Measurements from ENCODE around the gene ANAPC13.

ANAPC13 gene

DNA sequence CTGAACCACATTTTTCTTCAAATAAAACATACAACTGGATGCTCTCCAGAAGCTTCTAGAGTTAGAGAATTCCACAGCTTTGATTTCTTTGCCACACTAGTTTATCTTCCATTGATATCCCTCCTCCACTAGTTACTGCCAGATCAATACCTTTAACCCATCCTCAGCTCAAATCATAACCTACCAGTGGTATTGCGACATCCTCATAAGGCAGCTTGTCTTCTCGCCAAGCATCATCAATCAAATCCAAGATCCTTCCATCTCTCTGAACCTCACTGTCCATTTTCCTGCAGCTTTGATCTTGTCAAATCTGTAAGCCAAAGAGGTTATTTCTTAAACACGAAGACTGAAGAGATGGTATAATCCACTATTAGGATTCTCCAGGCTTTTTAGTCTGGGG is 3.2 kb downstream of the ANAPC13 start:
- DNase-seq = no peak

DNA sequence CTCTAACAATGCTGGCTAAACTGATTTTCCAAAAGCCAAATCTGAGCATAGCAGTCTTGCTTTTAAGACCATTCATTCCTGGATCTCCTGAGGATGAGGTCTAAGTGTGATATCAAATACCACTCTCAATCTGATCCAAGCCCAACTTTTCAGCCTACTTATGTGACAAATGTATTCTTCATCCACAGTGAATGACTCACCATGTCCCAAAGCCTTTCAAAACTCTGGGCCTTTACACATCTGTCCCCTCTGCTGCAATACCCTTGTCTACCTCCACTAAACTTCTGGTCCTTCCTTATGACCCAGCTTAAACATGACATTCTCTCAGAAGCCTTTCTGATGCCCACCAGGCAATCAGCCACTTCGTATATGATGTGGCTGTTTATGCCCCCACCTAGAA is 4.6 kb downstream of the ANAPC13 start:
- no peak for DNase-seq

DNA sequence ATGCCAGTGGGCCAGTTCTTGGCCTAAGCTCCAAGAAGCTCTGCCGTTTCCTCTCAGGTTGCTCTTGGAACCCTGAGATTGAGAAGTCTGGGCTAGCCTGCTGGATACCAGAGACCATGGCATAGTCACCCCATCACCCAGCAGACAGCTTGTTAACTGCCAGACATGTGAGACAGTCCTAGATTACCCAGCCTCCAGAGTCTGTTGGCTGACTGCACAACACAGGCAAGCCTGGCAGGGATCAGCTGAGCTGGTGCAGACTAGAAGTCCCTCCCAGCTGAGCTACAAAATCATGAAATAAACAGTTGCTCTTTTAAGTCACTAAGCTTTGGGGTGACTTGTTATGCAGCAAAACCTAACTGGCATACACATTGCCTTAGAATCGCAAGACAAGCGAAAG is 5.2 kb downstream of the ANAPC13 start:
- no peak for DNase-seq

DNA sequence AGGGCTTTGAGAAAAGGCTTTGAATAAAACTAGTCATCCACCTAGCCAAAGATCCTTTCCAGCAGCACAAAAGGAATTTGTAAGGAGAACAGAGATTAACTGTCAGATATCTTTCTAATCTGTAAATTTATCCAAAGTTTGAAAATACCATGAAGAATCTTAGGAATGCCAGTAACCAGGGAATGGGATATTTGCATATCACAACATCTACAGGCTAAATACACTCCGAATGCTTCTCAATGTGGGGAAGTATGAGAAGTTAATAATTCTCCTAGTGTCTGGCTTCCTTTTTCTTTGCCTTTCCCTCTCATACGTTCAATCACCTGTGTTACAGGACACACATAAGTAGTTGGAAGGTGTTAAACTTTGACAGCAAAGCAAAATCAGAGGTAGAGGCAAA is 7.8 kb downstream of the ANAPC13 start:
- DNase-seq = no peak

DNA sequence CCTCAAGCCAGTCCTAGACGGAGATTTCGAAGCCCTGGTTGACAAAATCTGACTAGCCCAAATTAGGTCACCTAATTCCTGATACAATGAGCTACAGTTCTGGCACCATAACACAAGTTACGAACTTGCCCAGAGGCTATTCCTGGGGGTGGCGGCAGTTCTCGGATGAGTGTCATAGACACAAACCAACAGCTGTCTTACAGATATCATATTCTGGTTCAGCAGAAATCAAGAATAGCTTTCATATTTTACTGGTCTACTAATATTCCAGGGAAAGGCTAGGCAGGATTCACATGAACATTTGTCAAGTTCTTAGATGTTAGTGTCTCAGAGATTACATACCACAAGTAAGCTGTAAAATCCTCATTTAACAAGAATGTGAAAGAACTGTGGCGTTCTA is 8.8 kb downstream of the ANAPC13 start:
- no peak for DNase-seq

DNA sequence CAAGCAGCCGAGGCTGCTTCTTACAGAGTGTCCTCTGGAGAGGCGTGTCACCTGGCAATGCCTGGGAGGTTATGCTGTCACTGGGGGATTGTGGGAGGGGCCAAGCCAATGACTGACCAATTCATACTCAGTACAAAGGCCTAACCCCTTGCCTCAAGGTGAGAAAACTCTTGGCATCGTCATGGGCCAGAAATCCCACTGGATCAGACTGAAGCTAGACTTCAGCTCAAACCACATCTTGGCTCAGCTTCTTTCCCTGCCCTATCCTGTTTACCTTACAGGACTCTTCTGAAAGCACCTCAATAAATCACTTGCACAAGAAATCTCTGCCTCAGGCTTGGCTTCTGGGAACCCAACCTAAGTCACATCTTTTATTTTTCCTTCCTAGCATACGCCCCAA is 9.5 kb downstream of the ANAPC13 start:
- no peak for DNase-seq

DNA sequence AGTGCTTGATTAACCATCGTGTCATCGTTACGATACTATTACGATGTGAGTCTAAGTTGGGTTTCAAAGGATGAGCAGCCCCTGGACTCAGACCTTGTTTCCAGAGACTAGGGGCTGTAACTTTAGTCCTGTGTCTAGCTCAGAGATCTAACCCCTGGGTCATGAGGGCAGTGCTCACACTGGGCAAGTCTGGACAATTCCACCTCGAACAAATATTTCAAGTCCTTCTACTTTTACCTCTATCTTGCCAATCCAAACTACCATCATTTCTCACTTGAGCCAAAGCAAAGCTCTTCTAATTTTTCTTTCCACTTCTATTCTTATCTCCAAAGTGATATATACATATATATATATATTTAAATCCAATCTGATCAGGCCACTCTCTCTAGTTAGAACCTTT is 10.8 kb downstream of the ANAPC13 start:
- no peak for DNase-seq

DNA sequence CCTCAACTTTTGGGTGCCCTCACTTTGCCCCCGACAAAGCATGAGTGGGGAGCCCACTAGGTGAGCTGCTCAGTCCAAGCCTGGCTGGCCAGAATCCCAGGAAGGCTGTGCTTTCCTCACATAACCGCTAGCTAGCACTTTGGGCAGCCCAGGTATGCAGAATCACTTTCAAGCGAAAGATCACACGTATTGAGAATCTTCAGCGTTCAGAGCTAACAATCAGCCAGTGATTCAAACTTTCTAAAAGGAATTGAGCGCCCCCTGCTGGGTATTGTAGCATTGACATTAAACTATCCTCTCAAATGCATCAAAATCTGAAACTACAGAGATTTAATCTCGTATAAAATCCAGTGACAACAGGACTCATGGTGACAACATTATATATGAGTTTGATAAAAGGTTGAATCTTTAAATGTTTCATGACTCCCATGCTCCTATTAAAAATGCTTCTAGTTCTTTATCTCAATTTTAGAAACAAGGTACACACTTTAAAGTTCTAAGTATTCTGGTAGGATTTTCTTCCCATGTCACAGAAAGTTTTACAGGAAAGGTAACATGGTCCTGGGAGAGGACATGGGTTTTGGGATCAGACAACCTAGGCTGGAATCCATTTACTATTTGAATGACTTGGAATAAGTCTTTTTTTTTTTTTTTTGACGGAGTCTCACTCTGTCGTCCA is 11.8 kb downstream of the ANAPC13 start:
- DNase-seq = peak; percentile 54 to 67

DNA sequence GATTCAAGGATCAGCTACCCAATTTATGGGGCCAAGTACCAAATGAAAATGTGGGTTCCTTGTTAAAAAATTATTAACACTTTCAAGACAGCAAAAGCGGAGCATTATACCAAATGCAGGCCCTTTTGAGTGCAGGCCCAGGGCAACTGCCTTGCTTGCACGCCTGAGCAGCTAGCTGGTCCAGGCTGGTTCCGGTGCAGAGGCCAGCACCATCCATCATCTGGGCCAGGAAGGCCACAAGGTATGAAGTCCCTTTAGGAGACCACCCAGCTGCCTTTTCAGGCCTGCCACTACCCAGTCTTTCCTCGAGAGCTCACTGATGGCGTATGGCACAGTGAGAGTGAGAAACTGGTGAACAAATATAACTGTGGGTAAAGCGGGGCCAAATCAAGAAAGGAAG is 13.0 kb downstream of the ANAPC13 start:
- no peak for DNase-seq

DNA sequence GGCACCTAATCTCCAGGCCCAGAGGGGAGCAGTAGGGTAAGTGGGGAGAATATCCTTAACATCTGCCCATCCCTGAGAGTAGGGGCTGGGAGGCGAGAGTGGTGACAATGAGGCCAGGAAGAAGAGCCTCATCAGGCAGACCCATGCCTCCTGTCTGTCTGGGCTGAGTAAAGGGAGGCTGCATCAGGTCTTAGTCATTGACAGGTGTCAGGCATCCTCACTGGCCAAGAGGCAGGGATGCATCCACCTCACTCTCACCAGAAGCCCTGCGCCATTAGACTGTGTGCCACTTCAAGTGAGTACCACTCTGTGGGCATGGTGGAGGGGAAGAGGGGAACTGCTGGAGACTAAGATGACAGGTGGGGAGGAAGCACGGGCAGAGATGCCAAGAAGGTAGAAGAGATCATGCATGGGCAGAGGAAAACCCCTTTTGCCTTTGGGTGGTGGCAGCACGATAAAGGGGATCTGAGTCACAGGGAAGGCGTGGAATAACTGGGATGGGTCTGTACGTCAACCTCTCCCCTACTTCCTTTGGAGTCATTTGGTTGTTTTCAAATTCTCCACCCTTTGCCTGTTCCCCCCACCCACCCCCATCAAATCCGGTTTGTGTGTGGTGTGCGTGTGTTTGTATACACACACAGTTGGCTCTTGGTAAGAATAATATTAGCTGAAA is 14.1 kb downstream of the ANAPC13 start:
- DNase-seq = no peak

DNA sequence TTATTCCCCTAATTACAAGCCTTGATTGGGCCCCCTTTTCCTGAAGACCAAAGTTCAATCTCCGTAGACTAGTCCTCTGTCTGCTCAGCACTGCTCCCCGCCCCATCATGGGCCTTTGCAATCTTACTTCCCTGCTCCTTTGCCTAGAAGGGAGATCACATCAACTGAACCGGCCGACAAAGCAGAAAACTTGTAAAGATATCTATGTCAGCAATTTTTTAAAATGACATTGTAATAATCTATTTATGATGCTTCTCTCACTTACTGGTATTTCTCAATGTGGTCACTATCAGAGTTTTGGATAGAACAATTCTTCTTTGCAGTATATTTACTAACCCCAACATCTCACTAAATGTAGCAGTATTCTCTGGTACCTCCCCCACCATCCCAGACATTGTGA is 17.3 kb downstream of the ANAPC13 start:
- DNase-seq = no peak

DNA sequence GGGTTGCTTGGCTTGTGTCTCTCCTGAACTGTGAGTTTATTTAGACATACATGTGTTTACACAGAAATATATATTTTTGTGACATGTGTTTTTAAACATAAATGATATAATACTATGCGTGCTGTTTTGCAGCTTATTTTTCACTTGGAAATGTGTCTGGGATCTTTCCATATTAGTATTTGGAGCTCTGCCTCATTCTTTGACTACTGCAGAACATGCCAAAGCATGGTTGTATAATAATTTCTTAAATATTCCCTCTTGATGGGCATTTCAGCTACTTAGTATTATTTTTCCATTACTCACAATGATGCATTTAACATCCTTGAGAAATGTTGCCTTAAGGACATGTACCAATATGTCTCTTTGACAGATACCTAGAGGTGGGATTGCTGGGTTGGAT is 19.5 kb downstream of the ANAPC13 start:
- DNase-seq = no peak

DNA sequence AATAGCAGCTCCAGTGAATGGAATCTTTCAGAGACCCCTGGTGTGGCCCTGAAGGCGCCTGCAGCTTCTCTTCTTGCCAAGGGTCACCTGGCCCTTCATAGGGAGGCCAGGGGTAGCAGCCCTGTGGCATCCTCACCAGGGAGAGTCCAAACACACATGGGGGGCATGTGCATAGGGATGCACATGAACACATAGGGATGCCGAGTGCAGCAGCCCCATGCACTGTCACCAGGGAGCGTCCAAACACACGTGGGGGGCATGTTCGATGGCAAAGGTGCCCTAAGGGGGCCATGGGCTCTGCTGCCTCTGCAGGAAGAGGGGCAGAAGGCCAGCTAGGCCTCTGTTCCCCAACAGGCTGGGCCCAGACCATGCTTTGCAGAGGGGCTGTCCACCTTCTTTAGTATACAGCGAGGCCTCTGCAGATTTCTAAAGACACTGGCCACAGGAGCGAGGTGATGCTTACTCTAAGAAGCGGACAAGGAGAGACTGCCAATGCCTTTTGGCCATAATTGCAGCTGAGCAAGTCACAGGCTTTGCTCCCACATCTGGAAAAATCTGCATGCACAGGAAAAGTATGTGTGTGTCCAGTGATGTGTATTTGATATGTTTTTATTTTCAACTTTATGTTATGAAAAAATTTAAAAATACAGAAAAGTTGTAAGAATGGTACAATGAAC is 21.0 kb downstream of the ANAPC13 start:
- DNase-seq = no peak

DNA sequence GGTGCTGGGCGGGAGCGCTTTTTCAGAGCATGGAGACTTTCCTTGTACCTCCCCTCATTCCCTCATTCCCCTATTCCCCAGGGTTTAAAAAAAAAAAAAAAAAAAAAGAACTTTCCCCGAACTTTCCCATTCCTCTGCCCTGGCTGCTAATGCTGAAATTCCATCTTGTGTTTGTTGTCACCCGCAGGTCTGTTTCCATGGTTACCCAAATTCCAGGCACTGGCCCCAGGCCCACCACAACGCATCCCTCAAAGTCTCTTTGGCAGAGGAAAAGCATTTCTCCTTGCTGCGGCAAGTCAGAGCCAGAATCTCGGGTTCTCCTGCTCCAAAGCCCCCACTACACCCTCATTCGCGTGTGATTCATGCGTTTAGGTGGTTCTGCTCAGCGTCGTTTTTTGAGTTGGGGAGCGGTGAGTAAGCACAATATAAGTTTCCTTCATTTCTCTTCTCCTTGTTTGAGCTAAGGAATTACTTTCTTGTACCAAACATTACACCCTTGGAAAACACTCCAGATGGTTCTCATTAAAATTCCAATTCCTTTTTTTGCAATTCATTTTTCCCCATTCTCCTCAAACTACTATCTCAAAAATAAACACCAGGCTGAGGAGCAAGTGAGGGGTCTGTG is 21.6 kb downstream of the ANAPC13 start:
- DNase-seq = no peak

DNA sequence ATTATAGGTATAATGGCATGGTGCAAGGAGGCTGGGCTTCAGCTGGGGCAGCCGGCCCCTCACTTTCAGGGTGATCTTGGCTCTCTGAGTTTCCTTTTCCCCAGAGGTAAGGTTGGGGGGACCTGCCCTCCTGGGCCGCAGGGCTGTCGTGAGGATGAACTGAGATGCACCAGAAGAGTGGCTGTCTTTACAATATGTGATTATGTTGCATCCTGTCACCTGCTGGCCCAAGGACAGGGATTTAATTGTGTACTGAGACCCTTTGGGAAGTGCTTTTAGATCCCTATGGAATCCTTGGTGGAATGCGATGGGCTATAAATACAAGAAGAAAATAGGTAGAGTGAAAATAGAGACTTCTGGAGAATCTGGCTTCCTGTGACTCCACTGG is 22.1 kb downstream of the ANAPC13 start:
- no peak for DNase-seq

DNA sequence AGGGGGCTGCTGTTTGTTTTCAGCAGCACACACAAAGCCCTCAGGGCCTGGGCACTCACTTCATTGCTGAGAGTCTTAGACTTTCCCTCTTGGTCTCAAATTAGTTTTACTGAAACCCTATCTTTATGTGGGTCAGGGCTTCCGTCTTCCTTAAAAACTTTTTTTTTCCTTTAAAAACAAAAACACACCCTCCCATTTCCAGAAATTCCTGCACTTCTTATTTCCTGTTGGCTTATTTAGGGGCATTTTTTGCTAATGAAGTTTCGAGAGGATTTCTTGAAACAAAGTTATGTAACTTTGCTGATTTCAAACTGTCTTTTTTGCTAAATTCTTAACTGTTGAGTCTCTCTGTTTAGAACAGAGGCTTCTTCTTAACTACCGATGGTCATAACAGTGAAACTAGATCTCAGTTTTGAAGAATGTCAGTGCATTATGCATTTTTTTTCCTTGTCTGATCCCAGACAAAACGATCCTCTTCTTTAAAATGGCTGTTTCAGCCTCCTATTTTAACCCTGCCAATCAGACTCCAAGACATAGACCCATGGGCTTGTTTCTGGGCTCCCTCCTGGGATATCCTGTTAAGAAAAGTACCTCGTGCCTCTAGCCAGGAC is 23.3 kb downstream of the ANAPC13 start:
- DNase-seq = no peak

DNA sequence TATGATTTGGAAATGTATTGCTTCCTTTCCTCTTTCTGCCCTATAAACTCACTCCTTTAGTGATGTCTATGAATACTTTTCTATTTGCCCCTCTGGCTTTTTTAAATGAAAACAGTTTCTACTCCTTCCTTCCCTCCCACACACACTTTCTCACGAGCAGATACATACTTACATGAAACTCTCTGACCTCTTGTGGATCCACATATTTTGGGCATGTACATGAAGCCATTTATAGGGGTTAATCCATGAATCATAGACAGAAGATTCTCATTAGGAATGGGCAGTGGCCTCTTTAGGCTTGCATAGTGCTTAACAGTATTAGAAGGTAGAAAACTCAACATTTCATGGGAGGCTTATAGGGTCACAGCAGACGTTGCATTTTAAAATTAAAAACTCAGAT is 24.8 kb downstream of the ANAPC13 start:
- DNase-seq = no peak

DNA sequence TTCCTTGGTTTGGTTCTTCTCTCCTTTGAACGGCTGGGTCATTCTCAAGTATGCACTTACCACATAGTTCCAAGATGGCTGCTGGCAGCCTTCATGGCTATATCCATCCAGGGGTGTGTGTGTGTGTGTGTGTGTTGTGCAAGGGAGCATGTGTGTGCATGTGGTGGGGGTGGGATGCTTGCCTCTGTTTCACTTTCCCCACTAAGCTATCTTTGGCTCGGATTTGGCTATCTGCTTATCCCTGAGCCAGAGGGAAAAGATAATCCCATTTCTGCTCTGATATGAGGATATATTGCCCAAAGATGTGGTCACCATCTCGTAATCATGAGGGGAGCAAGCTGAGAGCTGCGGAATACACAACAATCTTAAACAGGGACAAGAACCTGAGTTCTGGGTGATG is 26.2 kb downstream of the ANAPC13 start:
- DNase-seq = no peak

DNA sequence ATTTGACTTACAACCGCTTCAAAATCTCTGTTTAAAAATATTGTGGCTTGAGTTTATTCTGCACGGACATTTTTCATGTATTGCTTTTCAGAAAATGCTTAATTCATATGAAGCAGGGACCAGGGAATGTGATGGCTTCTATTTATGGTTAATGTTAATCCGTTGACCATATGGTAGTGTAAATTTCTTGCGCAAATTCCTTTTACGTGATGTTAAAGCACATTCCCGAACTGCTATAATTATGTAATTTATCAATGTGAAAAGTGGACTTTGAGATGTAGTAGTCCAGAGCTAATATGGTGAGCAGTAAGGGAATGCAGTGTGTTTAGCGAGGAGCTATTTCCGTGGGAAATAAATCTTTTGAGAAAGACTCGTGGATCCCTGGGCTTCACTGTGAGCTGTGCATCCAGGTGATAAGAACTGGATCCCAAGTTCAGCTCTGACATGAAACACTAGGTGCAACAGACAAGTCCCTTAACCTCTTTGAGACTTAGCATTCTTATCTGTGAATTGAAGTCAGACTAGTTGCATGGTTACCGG is 27.3 kb downstream of the ANAPC13 start:
- no peak for DNase-seq

DNA sequence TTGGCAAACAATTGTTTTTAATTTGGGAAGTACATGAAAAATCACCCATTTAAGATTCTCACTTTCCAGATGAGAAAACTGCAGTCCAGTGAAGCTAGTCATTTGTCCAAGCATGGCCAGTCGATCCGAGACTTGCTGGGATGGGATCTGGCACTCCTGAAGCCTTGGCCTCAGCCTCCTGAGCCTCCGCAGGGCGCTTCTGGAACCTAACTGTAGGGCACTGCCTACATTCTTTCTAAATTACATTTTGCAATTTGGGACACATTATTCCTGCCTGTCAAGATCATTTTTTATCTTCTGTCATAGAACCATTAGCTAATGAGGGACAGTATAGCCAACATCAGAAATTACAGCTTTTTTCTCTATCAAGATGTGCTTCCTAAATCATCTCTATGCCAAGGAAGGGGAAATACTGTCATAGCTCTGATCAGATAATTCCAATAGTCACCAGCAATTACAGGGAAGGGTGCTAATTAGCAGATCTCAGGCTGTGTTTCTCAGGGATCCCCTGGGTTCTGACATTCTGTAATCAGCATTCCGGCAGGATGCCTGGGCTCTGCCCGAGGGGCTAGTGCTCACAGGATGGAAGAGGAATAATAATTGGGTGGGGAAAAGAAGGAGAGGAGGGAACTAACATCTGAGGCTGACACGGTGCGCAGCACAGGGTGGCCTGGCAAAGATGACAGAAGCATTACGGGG is 28.3 kb downstream of the ANAPC13 start:
- no peak for DNase-seq

DNA sequence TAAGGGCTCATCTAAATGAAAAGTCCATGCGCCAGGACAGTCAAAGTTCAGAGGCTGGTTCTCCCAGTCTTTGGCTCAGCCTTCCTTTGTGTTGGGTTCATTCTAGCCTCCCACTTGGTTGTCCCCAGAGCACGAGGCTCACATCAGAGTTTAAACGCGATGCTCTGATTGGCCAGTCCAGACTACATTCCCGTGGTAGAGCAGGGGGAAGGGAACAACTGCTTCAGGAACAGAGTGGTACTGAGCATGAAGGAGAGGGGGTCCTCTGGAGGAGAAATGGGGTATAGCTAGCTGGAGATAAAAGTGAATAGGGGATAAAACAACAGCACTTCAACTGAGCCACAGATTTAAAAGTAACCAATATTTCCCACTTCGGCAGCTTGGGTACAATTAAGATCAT is 32.2 kb downstream of the ANAPC13 start:
- no peak for DNase-seq

DNA sequence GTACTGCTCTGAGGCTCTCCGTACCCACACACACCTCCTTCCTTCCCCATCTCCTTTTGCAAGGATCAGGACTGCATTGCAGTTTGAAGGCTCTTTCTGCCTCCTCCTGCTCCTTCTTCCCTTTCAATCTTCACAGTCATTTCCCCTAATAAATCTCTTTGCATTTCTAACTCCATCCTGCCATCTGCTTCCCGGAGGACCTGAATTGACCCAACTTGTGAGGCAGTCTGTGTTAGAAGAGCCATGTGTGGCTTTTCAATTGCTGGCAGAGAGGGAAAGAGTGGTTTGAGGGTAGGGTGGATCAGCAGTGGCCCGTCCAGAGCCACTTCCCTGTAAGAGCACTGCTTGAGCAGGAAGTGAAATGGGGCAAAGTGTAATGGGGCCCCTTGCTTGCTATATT is 35.8 kb downstream of the ANAPC13 start:
- no peak for DNase-seq

DNA sequence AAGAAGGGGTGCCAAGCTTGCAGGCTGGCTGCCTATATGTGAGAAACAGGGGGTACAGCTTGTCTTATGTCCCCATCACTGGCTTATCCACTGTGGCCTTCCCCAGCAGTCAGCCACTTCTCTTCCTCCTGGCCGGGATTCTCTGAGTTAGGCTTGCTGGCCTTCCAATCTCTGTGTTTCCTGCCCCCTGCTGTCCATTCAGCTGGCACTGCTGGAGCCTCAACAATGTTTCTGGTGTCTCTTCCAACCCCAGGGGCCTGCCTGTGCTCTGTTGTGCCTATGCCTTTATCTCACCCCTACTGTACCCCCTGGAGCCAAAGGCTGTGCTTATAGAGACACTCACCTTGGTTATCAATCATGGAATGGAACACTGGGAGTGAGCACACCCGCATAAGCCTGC is 36.5 kb downstream of the ANAPC13 start:
- DNase-seq = no peak
